Smooth muscle cell (in vitro differentiated cells): ENCODE measurements around the gene CD101. TPM values are rescaled to one million over a fixed set of nuclear protein-coding genes. Genes with fewer than 3 reads are reported as not detected.

Experiments
- DNase-seq: peaks from one replicate; lab custom pipeline; 2025; ENCODE audit not compliant: unreplicated experiment; lab: John Stamatoyannopoulos, UW
- H2AFZ ChIP-seq: fragments of 200-600 bp; sonication (generic); 2 replicates; pipeline ENCODE4 v1.6.0; 2016; ENCODE audit warnings: antibody characterized with exemption, low read depth, mild to moderate bottlenecking
- H3F3A ChIP-seq: fragments of 200-600 bp; sonication (generic); 2 replicates; pipeline ENCODE4 v1.6.0; 2017; ENCODE audit warnings: antibody characterized with exemption, low read depth
- H3K27ac ChIP-seq: fragments of 200-600 bp; sonication (generic); 2 replicates; pipeline ENCODE4 v1.5.1; 2016; ENCODE audit warnings: low read depth, mild to moderate bottlenecking
- H3K27me3 ChIP-seq: fragments of 200-600 bp; sonication (generic); 2 replicates; pipeline ENCODE4 v1.6.1; 2016; ENCODE audit warnings: low read depth, mild to moderate bottlenecking
- H3K36me3 ChIP-seq: fragments of 200-600 bp; sonication (generic); 2 replicates; pipeline ENCODE4 v1.5.1; 2016; ENCODE audit warnings: low read depth
- H3K4me1 ChIP-seq: fragments of 200-600 bp; sonication (generic); 2 replicates; pipeline ENCODE4 v1.5.1; 2016; ENCODE audit warnings: low read depth
- H3K4me2 ChIP-seq: fragments of 200-600 bp; sonication (generic); 2 replicates; pipeline ENCODE4 v1.6.0; 2016; ENCODE audit warnings: mild to moderate bottlenecking
- H3K4me3 ChIP-seq: fragments of 200-600 bp; sonication (generic); 2 replicates; pipeline ENCODE4 v1.5.1; 2016; ENCODE audit warnings: mild to moderate bottlenecking
- H3K79me2 ChIP-seq: fragments of 200-600 bp; sonication (generic); 2 replicates; pipeline ENCODE4 v1.6.0; 2016; ENCODE audit warnings: low read depth, mild to moderate bottlenecking
- H3K9ac ChIP-seq: fragments of 200-600 bp; sonication (generic); 2 replicates; pipeline ENCODE4 v1.6.0; 2016; ENCODE audit warnings: low read depth
- H3K9me3 ChIP-seq: fragments of 200-600 bp; sonication (generic); replicated peaks from 2 replicates; pipeline ENCODE4 v1.5.1; 2016; ENCODE audit warnings: low read depth
- H4K20me1 ChIP-seq: fragments of 200-600 bp; sonication (generic); 2 replicates; pipeline ENCODE4 v1.6.0; 2016; ENCODE audit warnings: low read depth
- WGBS: methylation state at CpG from one replicate; pipeline ENCODE4 v1.1.7; 2016; ENCODE audit warnings: low lambda C conversion rate; 5-methylcytosine and 5-hydroxymethylcytosine counted together
- polyA plus RNA-seq: library from polyadenylated mRNA; unstranded; fragments of >200 nt; fragmentation: Nextera tagmentation; extraction: Ambion mirVana; gene quantifications from 2 replicates; pipeline ENCODE4 v1.2.1, GENCODE V29; 2016
- total RNA-seq: library from RNA; depleted of rRNA; stranded (reverse); fragments of >200 nt; gene quantifications from 2 replicates; pipeline ENCODE4 v1.2.3, GENCODE V29; 2014
- TF ChIP-seq, protein P1 (sequence below): fragments of 200-600 bp; sonication (generic); IDR thresholded peaks from 2 replicates; pipeline ENCODE4 v1.5.1; 2017; ENCODE audit warnings: borderline replicate concordance, mild to moderate bottlenecking, antibody characterized with exemption; ENCODE audit not compliant: insufficient read depth, poor library complexity, severe bottlenecking

Gene CD101
- total RNA-seq: 0.81 and 0.85 TPM in 2 replicates
- 2.0 and 3.1 TPM in 2 replicates for polyA plus RNA-seq

- H3K27ac ChIP-seq: no peak within 1 kb of the TSS
- WGBS: 95% methylated on average over 3 of the region's 3 CpGs
- no peaks in the 10 kb centered on the region for H3K27me3 ChIP-seq
- no peak within 1 kb of the TSS for H3K4me2 ChIP-seq
- H2AFZ ChIP-seq: no peak within 1 kb of the TSS
- no peak within 1 kb of the TSS for H3K4me3 ChIP-seq
- no peaks in the 10 kb centered on the region for H4K20me1 ChIP-seq
- no peaks in the 10 kb centered on the region for H3K79me2 ChIP-seq
- no peaks in the 10 kb centered on the region for H3F3A ChIP-seq
- no peak within 1 kb of the TSS for H3K9ac ChIP-seq
- H3K4me1 ChIP-seq: no peaks in the 10 kb centered on the region
- DNase-seq: no peak
- no peaks in the 10 kb centered on the region for H3K9me3 ChIP-seq
- TF ChIP-seq, protein P1, sequence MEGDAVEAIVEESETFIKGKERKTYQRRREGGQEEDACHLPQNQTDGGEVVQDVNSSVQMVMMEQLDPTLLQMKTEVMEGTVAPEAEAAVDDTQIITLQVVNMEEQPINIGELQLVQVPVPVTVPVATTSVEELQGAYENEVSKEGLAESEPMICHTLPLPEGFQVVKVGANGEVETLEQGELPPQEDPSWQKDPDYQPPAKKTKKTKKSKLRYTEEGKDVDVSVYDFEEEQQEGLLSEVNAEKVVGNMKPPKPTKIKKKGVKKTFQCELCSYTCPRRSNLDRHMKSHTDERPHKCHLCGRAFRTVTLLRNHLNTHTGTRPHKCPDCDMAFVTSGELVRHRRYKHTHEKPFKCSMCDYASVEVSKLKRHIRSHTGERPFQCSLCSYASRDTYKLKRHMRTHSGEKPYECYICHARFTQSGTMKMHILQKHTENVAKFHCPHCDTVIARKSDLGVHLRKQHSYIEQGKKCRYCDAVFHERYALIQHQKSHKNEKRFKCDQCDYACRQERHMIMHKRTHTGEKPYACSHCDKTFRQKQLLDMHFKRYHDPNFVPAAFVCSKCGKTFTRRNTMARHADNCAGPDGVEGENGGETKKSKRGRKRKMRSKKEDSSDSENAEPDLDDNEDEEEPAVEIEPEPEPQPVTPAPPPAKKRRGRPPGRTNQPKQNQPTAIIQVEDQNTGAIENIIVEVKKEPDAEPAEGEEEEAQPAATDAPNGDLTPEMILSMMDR: no peak
- H3K36me3 ChIP-seq: no peaks in the 10 kb centered on the region
These were observed at the start of gene CD101 for GRCh38 chr1:117001254-117001927. CD101 (plus strand) TSS chr1:117001760; CDS start chr1:117001818, 58 bp downstream.

DNA sequence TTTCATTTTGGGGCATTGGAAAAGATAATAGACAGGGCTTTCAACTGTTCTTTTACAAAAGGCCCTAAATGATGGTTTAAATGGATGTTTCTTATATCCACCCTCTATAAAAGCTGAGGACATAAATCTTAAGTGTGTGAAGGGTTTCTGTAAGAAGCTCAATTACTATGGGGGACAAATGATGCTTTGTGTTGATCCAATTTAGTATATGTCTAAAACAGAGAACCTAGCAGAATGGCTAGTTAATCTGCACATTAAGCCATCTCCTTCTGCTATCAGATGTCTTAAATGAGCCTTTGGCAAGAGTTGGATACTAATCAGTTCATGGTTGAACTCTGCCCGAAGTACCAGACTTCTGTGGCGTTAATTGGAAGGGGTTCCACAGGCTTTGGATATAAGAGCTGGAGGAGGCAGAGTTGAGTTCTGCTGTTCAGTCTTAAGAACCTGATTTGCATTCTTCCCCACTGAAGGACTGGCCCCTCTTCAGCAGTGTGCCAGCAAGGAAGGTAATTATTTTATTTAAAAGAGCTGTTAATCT is 48.8 kb upstream of the CD101 start:
- no peak overlapping the region for H3K4me3 ChIP-seq

GRCh38 chr1:116954440-116954839 is 47.1 kb upstream of the CD101 start:
- WGBS: 34% methylated on average over 3 of the region's 3 CpGs
- H3K9ac ChIP-seq: no peak overlapping the region
- no peaks in the 10 kb centered on the region for H3K27me3 ChIP-seq
- peaks cover 81% of the 10 kb centered on the region for H4K20me1 ChIP-seq
- TF ChIP-seq, protein P1: no peak
- H3K36me3 ChIP-seq: peaks cover under 1% of the 10 kb centered on the region
- H3K4me1 ChIP-seq: peaks cover 33% of the 10 kb centered on the region
- H3F3A ChIP-seq: no peaks in the 10 kb centered on the region
- DNase-seq: no peak
- no peak overlapping the region for H3K27ac ChIP-seq
- H3K4me3 ChIP-seq: no peak overlapping the region
- H3K79me2 ChIP-seq: peaks cover 9% of the 10 kb centered on the region
- H3K4me2 ChIP-seq: no peak overlapping the region
- no peaks in the 10 kb centered on the region for H3K9me3 ChIP-seq
- H2AFZ ChIP-seq: no peak overlapping the region

More for the DNA sequence above, 48.8 kb upstream of the CD101 start:
- TF ChIP-seq, protein P1: no peak
- H3K27ac ChIP-seq: no peak overlapping the region
- H3K9me3 ChIP-seq: no peaks in the 10 kb centered on the region
- H3K36me3 ChIP-seq: peaks cover 7% of the 10 kb centered on the region
- peaks cover 80% of the 10 kb centered on the region for H4K20me1 ChIP-seq
- WGBS: 85% methylated on average over 2 of the region's 2 CpGs
- H3K27me3 ChIP-seq: no peaks in the 10 kb centered on the region
- peaks cover 9% of the 10 kb centered on the region for H3K79me2 ChIP-seq
- H3F3A ChIP-seq: no peaks in the 10 kb centered on the region
- H3K4me2 ChIP-seq: no peak overlapping the region
- peaks cover 40% of the 10 kb centered on the region for H3K4me1 ChIP-seq
- H3K9ac ChIP-seq: no peak overlapping the region
- H2AFZ ChIP-seq: no peak overlapping the region
- DNase-seq: no peak

- peaks cover 9% of the 10 kb centered on the region for H3K79me2 ChIP-seq
- H3K27ac ChIP-seq: no peak overlapping the region
- TF ChIP-seq, protein P1: no peak
- H2AFZ ChIP-seq: no peak overlapping the region
- H3K4me2 ChIP-seq: no peak overlapping the region
- no peaks in the 10 kb centered on the region for H3K27me3 ChIP-seq
- WGBS: over 99% methylated on average over 7 of the region's 7 CpGs
- no peak overlapping the region for H3K9ac ChIP-seq
- DNase-seq: no peak
- no peak overlapping the region for H3K4me3 ChIP-seq
- no peaks in the 10 kb centered on the region for H3F3A ChIP-seq
- no peaks in the 10 kb centered on the region for H3K9me3 ChIP-seq
- H3K4me1 ChIP-seq: peaks cover 14% of the 10 kb centered on the region
- no peaks in the 10 kb centered on the region for H3K36me3 ChIP-seq
- H4K20me1 ChIP-seq: peaks cover 82% of the 10 kb centered on the region
These were observed 45.2 kb upstream of the CD101 start for GRCh38 chr1:116956378-116956777.
